GM23248 (cell line): ENCODE measurements around the gene PAPPA2.

Experiments
- EZH2 ChIP-seq: fragments of 200-600 bp; sonication (generic); IDR thresholded peaks from 2 replicates; pipeline ENCODE4 v1.6.1; 2018; ENCODE audit warnings: antibody characterized with exemption, mild to moderate bottlenecking; ENCODE audit not compliant: insufficient read depth, poor library complexity, severe bottlenecking
- EZH2phosphoT487 ChIP-seq: fragments of 200-600 bp; sonication (generic); IDR thresholded peaks from 2 replicates; pipeline ENCODE4 v1.6.1; 2018; ENCODE audit warnings: antibody characterized with exemption, moderate library complexity, mild to moderate bottlenecking, low read depth; ENCODE audit not compliant: insufficient read depth

GRCh38 chr1:176736015-176736414, 273.0 kb downstream of the PAPPA2 start:
- no peak for TF ChIP-seq EZH2phosphoT487
- TF ChIP-seq EZH2 = no peak
